Glutamatergic neuron (in vitro differentiated cells): ENCODE data around the gene TEX19. TPM values are rescaled to one million over a fixed set of nuclear protein-coding genes. Genes with fewer than 3 reads are reported as not detected.
"Not testable (repeated sequence)": the region's sequence is repeated elsewhere in the genome, so short reads cannot be mapped to it uniquely, and the experiment has no call there.

Source experiments
- DNase-seq: peaks from one replicate; pipeline ENCODE4 v3.0.0; 2022
- H3K27ac Mint-ChIP-seq: one replicate; pipeline ENCODE4 v1.8.0; 2020; ENCODE audit warnings: mild to moderate bottlenecking, mixed read lengths, inconsistent platforms; ENCODE audit not compliant: unreplicated experiment
- H3K27me3 Mint-ChIP-seq: one replicate; pipeline ENCODE4 v1.8.0; 2020; ENCODE audit warnings: mild to moderate bottlenecking, moderate library complexity, mixed read lengths, inconsistent platforms; ENCODE audit not compliant: unreplicated experiment
- H3K36me3 Mint-ChIP-seq: one replicate; pipeline ENCODE4 v1.8.0; 2020; ENCODE audit warnings: mild to moderate bottlenecking, mixed read lengths, inconsistent platforms; ENCODE audit not compliant: unreplicated experiment
- H3K4me1 Mint-ChIP-seq: one replicate; pipeline ENCODE4 v1.8.0; 2020; ENCODE audit warnings: mild to moderate bottlenecking, low read depth, mixed read lengths, inconsistent platforms; ENCODE audit not compliant: unreplicated experiment
- H3K4me3 Mint-ChIP-seq: one replicate; pipeline ENCODE4 v1.8.0; 2020; ENCODE audit warnings: mild to moderate bottlenecking, mixed read lengths, inconsistent platforms; ENCODE audit not compliant: unreplicated experiment
- H3K9me3 Mint-ChIP-seq: one replicate; pipeline ENCODE4 v1.8.0; 2020; ENCODE audit warnings: mild to moderate bottlenecking, moderate library complexity, mixed read lengths, inconsistent platforms; ENCODE audit not compliant: unreplicated experiment
- CTCF ChIP-seq: fragments of 200-600 bp; sonication (generic); IDR thresholded peaks from one replicate; pipeline ENCODE4 v1.5.0; 2021; ENCODE audit not compliant: partially characterized antibody, unreplicated experiment
- total RNA-seq: library from RNA; stranded (reverse); fragmentation: NEBNext Ultra II Directional; extraction: Animal tissue kit (Norgen Biotek cat#: 25700); gene quantifications from one replicate; pipeline ENCODE4 v1.2.1, GENCODE V29; 2021; ENCODE audit not compliant: unreplicated experiment

The TEX19 gene
- total RNA-seq, 1 donor from 2014 or later, result not detected

- Mint-ChIP-seq H3K9me3 (no peaks in the 10 kb centered on the region), H3K4me3 (no peak overlapping the region), H3K27ac (no peak overlapping the region), H3K4me1 (peaks cover 2% of the 10 kb centered on the region), H3K36me3 (no peaks in the 10 kb centered on the region), H3K27me3 (peaks cover 6% of the 10 kb centered on the region)
- no peak for TF ChIP-seq CTCF
- DNase-seq, result no peak
Measured at GRCh38 chr17:82354804-82355308, 4.2 kb upstream of the TEX19 start.

DNA sequence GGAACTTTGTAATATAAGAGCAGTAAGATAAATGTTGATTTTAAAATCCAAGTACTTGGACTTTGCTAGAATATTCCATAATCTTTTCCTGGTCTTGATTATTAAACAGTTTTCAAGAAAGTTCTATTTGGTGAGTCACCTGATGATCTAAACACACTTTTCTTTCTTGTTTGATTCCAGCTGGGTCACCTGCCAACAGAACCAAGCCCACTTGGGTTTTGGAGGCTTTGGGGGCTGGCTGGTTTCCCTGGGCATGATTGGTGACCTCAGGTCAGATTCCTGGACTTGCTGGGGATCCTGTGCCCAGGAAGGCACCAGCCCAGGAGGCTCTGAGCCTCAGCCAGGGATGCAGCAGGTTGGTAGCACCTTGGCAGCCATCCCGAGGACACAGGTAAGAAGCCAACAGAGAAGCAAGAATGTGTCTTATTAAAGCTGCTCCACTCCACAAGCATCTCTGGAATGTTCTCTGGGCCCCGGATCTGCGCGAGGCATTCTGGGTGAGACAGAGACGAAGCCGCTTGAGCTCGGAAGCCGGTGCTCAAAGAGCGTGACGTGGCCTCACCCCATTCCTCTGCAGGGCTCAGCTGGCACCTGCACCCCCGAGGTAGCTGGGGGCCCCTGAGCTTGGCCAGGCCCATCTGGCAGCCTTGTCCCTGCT is 3.1 kb upstream of the TEX19 start:
- H3K9me3 Mint-ChIP-seq, result no peaks in the 10 kb centered on the region
- peaks cover 6% of the 10 kb centered on the region for H3K27me3 Mint-ChIP-seq
- no peak overlapping the region for H3K4me3 Mint-ChIP-seq
- no peaks in the 10 kb centered on the region for H3K36me3 Mint-ChIP-seq
- H3K4me1 Mint-ChIP-seq, result peaks cover 2% of the 10 kb centered on the region
- DNase-seq, result no peak
- TF ChIP-seq CTCF, result no peak
- no peak overlapping the region for H3K27ac Mint-ChIP-seq

DNA sequence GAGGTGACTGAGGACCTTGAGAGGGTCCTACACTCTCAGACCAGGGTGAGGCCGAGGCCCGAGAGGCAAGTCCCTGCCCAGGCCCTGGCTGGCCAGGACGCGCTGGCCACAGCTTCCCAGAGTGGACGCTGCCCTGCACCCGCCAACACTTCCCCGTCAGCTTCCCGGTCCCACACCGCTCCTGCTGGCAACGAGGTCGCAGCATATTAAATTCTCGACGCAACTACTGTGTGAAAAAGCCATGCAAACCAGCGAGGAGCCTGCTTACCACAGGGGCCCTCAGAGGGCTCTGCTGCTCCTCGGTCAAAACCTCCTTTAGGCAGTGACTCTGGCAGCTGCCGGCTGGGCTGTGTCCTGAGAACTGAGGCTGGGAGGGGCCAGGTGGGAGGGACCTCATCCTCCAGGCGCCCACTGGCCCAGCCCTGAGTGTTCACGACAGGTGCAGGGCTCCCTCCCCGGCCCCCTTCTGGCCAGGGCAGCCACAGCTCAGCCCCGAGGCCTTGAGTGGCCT is 2.1 kb upstream of the TEX19 start:
- peaks cover 6% of the 10 kb centered on the region for H3K27me3 Mint-ChIP-seq
- H3K36me3 Mint-ChIP-seq, result no peaks in the 10 kb centered on the region
- H3K4me3 Mint-ChIP-seq, result no peak overlapping the region
- TF ChIP-seq CTCF, result no peak
- no peak for DNase-seq
- H3K27ac Mint-ChIP-seq, result no peak overlapping the region
- H3K4me1 Mint-ChIP-seq, result peaks cover 2% of the 10 kb centered on the region
- H3K9me3 Mint-ChIP-seq, result no peaks in the 10 kb centered on the region

GRCh38 chr17:82357394-82357793 is 1.7 kb upstream of the TEX19 start:
- no peaks in the 10 kb centered on the region for H3K36me3 Mint-ChIP-seq
- H3K27ac Mint-ChIP-seq, result no peak overlapping the region
- H3K9me3 Mint-ChIP-seq, result no peaks in the 10 kb centered on the region
- peaks cover 6% of the 10 kb centered on the region for H3K27me3 Mint-ChIP-seq
- peaks cover 2% of the 10 kb centered on the region for H3K4me1 Mint-ChIP-seq
- no peak for TF ChIP-seq CTCF
- DNase-seq, result no peak
- no peak overlapping the region for H3K4me3 Mint-ChIP-seq

GRCh38 chr17:82359451-82360074 is 516 bp downstream of the TEX19 start:
- not testable (repeated sequence) for DNase-seq, H3K9me3 Mint-ChIP-seq, H3K4me1 Mint-ChIP-seq, H3K27ac Mint-ChIP-seq, H3K36me3 Mint-ChIP-seq, H3K4me3 Mint-ChIP-seq, H3K27me3 Mint-ChIP-seq
